ENCODE results near the gene TMEM258.

The TMEM258 gene

DNA sequence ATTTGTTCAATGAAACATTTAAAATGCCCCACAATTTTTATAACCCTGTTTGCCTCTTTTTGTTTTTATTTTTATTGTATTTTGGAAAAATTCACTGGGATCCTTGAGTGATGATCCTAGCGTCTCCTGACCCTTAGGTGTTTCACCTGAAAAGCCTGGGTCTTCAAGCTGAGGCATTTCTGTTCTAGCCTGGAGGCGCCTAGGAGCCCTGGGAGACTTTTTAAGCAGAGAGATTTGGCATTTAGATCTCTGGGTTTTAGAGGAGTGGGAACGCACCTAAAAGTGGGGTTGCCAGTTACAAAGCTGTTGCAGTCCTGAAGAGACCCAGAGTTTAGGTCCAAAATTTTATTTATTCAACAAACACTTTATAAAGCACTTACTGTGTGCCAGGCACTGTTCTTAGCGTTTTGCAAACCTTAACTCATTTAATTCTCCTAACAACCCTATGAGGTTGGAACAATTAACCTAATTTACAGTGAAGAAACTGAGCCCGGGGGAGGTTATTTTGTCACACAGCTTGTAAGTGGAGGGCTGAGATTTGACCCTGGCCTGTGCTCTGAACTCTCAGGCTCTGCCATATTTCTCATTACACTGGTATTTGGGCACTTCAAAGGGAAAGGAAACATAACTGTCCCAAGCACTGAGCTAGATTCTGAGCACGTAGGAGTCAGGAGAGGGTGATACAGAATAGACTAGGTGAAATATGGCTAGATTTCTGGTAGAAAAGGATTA, 25.2 kb upstream of the TMEM258 start:
- DNase-seq: no peak

DNA sequence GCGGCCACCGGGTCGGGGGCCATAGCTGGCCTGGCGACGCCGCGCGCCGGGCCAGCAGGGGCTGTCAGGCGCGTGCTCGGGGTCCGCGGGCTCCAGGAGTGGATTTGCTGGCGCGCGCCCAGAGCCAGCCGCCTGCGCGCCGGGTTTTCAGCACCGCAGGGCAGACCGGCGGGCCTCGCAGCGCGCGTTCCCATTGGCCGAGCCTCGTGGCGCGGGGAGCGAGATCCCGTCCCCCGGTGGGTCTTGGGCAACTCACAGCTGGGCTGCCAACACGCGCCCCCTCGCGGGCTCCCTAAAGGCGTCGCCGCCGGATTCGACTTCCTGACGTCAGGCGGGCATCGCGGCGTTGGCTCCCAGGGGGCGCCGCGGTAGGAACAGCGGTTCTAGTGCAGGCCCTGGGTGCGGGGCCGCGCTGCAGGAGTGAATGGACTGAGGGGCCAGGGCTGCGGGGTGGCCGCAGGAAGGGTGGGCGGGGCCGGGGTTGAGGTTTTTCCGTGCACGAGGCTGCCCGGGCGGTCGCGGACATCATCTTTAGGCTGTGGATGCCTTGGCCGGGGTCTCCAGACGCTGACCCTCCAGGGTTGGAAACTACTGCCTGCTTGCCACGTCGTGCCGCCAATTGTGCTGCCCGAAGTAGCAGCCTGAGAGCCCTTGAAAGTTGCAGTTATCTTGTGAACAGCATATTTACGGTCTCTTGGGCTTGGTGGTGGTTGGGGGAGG, 24.5 kb upstream of the TMEM258 start, which contains the start of gene FADS1:
TSS of gene FADS1 (minus strand) at position 268 of the 720 bp plus-strand sequence. CDS start at position 194, 74 bp downstream.
- peak; percentile 76 for DNase-seq

DNA sequence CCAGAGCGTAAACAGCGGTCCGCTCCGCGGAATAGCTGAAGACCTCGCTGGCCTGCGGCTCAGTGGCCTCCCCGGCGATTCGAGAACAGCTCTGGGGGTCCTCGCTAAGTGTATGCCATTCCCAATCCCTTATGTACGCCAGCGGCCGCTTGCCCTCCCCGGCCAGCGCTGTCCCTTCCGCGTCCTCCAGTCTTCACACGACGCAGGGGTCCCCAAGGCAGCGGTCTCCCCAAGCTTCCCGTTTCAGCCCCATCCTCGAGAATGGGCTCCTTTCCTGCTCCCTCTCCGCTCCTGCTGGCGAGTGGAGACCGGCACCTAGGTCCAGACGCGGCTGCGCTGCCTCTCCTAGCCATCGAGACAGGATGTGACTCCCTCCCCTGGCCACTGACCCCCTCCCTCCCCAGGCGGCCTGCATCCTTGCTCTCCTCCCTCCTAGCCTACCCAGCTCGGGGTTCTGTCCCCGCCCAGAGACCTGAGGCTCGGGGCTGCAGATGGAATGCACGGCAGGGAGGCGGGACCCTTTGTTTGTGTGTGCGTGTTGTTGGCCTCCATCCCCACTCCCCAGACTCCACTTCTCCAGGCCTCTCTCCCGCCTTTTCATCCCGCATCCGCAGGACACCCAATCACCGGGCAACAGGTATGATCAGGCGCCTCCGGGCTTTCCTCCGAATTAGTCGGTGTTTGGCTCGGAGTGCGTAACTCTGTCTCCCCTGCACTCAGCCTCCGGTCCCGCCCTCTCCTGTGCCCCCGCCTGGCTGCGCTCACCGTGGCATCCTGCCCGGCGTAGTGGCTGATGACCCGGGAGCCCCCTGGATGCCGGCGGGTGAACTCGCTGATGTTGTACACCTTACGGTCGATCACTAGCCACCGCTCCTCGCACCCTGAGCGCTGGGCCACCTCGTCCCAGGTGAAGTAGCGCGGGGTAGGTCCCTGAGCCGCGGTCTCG, 23.7 kb upstream of the TMEM258 start:
- DNase-seq: peak; percentile 61

DNA sequence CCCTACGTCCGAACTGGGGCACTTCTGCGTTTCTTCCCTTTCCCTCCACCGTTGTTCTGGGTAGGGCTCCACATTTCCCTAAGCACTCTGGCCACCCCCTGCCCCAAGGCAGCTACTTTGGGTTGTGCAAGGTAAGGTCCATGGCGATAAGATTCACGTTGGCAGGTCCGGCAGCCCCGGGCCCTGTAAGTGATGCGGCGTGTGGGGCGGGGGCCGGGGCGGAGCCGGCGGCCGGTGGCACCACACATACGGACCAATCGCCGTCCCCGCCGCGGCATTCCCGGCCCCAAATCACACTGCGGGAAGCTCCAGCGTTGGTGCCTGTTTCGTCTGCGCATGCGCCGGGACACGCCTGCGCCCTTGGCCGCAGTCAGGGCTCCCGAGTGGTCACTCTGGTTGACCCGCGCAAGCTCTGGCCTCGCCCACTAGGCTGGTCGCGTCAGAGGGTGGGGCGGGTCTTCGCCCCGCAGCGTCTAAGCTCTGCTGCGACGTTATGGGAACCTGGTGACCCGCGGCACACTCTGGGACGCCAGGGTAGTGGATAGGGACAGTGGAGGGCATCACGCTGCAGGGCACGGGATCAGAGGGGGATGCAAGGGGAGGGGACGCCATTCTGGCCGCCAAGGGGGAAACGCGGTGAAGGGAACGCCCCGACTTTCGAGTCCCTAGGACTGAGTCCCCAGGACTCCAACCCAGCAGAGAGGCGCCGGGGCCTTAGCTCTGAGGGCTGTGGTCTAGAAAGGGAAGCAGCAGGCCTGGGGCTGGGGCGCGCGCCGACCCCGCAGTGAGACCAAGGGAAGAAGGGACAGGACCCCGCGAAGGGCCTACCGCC, 22.8 kb upstream of the TMEM258 start:
- peak; percentile 80 for DNase-seq

DNA sequence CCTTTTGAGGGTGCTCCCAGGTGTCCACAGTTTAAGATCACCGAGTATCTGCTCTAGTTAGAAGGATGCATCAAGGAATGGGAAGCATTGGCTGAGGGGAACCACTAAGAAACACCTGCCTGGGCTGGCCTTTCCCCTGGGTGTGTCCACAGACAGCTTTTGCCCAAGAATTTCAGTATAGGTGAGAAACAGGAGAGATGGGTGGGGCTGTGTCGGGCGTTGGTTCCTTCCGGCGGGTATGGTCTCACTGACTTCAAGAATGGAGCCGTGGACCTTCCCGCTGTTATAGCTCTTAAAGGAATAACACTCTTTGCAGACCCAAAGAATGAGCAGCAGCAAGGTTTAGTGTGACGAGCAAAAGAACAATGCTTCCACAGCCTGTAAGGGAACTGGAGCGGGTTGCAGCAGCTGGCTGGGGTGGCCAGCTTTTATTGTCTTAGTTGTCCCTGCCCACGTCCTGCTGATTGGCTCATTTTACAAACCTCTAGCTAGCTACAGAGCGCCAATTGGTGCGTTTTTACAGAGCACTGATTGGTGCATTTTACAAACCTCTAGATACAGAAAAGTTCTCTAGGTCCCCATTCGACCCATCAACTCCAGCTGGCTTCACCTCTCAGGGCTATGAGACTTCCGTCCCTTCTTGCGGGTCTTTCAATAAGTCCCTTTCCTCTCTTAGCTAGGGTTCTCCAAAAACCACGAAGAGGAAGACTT, 22.0 kb upstream of the TMEM258 start:
- DNase-seq: no peak

DNA sequence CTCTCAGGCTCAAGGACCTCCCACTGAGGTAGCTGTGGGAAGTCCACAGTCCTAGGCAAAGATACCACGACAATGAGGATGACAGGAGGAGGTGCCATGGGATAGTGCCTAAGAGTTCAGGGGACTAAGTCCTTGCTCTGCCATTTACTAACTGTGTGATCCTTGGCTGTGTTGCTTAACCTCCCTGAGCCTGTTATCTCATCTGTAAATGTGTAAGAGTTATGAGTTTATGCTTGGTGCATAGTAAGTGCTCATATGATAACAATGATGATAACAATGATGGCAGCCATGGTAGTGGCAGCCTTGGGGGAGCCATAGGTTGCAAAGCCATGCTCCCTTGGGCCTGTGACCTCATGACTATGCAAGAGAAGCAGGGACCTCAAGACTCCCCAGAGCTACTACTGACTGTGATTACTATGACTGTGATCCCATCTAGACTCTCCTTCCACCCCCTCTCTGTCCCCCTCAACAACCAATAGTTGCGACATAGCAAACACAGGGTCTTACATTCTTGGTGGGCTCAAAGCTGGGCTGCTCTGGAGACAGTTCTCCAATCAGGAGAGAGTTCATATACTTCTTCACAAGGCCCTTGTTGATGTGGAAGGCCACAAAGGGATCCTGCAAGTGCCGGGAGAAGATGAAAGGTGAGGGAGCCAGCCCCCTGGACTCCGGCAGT, 20.5 kb upstream of the TMEM258 start:
- DNase-seq: no peak

DNA sequence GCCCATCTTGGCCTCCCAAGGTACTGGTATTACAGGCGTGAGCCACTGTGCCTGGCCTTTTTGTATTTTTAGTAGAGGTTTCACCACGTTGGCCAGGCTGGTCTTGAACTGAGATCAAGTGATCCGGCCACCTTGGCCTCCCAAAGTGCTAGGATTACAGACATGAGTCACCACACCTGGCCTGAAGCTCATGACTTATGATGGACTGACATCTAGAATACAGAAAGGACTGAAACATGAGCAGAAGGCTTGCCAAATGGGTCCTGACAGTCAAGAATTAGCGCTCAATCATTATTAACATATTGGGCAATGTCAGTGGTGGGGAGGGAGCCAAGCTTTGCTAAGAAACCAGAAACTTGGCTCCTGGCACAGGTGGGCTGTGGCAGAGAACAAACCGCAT, 19.4 kb upstream of the TMEM258 start:
- DNase-seq: no peak

DNA sequence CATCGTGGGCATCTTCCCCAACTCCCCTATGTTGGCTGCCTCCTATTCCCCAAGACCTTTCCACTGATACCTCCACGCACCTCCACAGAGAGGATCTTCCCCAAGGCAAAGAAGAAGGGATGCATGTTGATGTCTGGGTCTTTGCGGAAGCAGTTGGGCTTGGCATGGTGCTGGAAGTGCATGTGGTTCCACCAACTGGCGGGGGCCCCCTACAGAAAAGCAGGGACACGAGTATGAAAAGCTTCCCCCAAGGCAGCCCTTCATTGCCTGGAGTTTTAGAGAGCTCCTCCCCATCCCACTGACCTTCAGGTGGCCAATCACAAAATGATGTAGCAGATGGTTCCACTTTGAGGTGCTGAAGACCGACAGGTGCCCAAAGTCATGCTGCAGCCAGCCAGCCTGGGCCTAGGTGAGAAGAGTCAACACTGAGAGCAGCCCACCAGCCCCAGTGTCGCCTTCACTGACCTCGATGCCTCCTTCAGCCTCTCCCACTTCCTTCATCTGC, 18.3 kb upstream of the TMEM258 start:
- no peak for DNase-seq

DNA sequence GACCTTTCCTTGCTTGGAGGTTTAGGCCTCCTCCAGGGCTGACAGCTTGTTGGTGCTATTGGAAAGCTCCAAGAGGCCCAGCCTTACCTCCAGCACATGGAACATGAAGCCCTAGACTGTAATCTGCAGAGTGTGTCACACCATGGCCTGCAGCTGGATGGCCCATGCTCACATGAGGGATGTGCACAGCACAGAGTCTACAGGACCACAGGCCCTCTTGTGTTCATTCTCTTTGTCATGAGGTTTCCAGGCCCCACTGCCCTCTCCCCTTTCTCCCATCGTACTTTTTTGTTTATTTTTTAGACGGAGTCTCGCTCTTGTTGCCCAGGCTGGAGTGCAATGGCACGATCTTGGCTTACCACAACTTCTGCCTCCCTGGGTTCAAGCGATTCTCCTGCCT, 14.4 kb upstream of the TMEM258 start:
- DNase-seq: no peak

DNA sequence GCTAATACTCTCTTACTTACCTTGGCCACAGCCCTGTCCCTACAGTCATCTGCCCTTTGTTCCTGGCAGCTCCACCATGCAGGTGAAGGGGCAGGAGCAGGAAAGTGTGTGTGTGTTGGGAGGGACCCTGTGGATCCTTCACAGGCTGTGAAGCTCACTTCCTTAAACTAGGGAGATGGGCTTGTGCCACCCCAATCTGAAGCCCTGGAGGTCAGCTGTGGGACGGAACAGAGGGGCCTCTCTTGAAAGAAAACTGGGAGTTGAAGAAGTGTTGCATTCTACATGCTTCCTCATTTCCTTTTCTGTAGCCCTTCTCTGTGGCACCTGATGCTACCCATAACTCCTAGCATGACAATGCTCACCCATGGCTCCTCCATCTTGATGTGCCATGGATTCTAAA, 12.7 kb upstream of the TMEM258 start:
- DNase-seq: no peak

DNA sequence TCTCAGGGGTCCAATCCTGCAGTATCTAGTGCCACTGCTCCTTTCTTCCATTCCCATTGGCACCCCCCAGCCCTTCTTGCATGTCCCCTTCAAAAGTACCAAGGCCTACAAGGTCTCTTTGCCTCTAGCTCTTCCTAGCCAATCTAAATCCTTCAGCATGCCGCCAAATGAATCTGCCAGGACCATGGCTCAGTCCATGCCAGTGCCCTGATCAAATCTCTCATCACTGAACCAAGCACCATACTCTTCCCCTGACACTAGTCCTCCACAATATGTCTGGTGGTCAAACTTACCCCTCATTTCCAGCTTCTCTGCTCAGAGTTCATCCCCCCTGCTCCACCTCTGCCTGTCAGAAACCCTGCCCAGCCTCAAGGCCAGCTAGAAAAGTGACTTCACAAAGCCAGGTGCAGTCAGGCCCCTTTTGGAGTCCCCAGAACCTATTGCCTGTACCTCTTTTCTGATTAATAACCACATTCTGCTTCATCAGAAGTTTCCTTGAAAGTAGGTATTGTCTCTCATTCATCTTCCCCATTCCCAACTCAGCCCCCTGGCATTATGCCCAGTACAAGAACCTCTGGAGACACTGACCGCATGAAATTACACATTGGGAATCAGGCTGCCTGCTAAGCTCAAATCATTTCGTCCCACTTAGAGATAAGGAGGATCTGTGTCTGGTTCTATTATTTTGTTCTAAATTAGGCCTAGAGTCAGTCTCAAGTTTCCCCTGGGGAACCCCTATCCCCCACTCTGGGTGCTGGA, 11.7 kb upstream of the TMEM258 start:
- no peak for DNase-seq

DNA sequence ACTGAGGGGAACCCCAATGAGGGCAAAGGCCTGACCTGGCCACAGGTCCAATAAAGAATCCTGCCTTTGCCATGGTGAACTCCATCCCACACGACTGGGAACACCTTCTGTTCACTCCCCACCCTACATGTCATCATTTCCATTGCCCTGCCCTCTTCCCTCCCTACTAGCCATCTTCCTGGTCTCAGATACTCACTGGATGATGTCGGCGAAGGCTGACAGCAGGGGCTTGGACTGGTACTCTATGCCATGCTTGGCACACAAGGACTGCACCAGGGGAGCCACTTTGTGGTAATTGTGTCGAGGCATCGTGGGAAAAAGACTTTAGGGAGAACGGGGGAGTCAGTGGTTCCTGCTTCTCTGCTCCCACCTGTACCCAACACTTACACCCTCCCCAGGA, 10.2 kb upstream of the TMEM258 start:
- no peak for DNase-seq

DNA sequence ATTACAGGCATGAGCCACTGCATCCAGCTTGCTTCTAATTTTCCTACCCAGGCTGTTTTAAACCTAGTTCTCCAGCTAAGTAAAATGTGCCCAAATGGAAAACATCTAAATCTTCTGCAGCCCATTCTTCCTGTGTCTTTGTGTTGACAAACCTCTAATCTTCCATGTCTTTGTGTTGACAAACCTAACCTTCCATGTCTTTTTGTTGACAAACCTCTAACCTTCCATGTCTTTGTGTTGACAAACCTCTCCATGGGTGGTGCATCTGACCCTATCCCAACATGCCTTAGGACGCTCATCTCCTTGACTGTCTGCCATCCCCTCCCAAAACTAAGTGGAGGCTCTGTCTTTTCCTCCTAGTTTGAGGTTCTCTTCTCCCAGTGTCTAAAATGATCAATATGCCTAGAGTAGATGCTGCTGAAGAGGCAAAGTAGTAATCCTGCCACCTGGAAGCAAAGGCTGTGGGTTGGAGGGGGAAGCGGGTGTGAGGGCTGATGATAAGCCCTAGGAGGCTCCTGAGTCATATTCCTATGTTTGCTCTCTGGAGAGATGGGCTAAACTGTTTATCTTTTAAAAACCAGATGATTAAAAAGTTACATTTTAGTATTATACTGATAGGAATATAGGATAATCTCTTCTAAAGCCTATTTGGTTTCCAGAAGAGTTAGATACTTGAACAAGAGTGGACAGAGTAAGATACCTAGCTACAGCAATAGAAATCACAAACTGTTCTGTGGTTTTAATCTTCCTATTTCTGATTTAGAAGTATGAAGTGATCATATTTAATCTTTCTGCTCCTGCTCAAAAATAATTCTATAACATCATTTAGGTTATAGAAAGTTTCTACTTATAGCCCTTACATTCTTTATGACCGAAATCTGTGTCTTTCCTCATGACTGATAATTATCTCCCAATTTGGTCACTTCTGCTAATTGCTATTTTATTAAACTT, 8.2 kb upstream of the TMEM258 start:
- no peak for DNase-seq

DNA sequence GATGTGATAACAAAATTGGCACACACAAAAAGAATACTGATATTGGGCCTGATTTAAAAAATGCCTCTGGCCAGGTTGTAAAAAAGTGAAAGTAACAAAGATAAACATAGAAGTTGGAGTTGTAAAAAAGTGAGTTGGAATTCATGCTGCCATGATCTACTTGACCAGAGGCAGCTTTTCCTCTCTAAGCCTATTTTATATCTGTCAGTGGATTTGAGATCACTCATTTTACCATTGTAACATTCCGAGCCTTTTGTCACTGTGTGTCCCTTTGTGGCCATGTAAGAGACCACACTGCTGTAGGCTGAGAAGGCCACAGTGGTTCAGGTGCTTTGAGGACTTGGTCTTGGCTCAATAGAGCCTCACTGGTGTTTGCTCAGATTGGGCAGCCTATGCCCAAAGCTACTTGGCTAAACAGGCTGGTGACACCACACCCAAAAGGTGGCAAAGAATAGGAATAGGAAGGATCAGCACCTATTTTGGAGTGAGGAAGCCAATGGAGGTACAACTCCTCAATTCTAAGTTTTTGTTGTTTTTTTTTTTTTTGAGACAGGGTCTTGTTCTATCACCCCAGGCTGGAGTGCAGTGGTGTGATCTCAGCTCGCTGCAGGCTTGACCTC, 7.4 kb upstream of the TMEM258 start:
- no peak for DNase-seq

DNA sequence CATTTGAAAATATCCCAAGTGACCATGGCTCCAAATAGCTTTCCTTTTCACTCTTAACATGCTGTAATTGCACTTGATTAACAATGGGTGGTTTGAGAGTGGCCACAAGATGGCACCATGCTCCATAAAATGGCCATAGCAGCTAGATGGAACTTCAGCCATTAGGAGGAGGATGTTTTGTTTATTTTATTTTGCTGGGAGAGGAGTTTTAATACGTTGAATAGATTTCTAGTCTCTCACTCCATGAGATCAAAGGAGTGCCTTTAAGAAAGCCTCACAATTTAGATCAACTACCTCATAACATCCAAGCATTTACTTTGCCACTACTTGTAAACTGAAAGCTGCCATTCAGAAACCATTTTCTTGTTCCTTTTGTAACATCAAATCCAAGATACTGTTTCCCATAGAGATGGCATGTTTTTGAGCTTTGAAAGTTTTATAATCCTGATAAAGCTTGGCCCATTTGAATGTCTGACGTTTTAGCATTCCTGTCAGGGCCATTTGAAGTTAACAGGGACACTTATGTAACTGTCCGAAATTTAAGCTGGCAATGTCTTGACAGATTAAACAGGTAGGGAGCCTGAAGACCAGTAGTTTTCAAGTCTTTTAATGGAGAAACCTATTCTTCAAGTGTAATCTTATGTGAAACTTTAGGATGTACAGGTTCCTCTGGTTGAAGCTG, 5.0 kb upstream of the TMEM258 start:
- peak; percentile 57 for DNase-seq

DNA sequence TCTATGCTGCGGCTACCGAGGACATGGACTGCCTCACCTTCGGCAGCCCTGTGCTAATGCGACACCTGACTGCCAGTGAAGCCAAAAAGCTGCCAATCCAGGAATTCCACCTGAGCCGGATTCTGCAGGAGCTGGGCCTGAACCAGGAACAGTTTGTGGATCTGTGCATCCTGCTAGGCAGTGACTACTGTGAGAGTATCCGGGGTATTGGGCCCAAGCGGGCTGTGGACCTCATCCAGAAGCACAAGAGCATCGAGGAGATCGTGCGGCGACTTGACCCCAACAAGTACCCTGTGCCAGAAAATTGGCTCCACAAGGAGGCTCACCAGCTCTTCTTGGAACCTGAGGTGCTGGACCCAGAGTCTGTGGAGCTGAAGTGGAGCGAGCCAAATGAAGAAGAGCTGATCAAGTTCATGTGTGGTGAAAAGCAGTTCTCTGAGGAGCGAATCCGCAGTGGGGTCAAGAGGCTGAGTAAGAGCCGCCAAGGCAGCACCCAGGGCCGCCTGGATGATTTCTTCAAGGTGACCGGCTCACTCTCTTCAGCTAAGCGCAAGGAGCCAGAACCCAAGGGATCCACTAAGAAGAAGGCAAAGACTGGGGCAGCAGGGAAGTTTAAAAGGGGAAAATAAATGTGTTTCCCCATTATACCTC, 3.6 kb upstream of the TMEM258 start:
- DNase-seq: no peak

DNA sequence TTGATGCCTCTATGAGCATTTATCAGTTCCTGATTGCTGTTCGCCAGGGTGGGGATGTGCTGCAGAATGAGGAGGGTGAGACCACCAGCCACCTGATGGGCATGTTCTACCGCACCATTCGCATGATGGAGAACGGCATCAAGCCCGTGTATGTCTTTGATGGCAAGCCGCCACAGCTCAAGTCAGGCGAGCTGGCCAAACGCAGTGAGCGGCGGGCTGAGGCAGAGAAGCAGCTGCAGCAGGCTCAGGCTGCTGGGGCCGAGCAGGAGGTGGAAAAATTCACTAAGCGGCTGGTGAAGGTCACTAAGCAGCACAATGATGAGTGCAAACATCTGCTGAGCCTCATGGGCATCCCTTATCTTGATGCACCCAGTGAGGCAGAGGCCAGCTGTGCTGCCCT, 3.1 kb upstream of the TMEM258 start:
- no peak for DNase-seq

Data from activated CD4-positive, CD25-positive, alpha-beta regulatory T cell treated with anti-CD3 and anti-CD28 coated beads, Interleukin-2, amount 50 U/mL, for 72 hours (primary cell).